GM18861 (cell line): ENCODE measurements around the gene ZNF579.
A peak's percentile ranks its signal among the peaks of the same experiment; 100 is the strongest.

Experiments
- ATAC-seq: cut with Tn5 transposase; IDR thresholded peaks from one replicate; pipeline ENCODE4 v1.9.1; 2021; ENCODE audit not compliant: unreplicated experiment

The ZNF579 gene

GRCh38 chr19:55611983-55612645, 31.5 kb upstream of the ZNF579 start:
- no peak for ATAC-seq

DNA sequence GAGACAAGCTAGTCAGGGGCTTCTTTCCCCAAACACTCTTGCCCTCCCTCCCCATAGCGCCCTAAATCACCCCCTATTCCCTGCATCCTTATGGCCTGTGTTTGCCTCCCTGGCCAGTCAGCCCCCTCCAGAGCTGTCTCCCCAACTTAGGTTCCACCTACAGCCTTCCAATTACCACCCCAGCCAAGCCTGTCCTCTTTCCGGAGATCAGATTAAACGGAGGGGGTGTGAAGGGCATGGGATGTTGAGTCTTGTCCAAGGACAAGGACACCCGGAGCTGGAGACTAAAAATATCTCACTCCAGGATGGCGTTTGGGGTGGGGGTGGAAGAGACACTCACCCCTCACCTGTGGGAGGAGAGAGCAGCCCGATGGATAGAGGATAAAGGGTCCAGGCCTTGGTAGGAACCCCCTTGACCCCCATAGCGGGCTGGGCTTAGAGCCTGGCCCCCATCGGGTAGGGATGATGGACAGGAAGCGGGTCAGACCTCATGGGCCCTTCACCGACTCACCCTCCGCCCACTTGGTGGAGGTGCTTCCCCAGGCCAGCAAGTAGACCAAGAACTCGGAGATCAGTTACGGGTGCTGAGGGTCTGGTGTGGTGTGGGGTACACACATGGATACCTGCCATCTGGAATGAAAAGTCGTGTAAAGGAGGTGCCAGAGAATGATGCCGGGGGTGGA, 30.8 kb upstream of the ZNF579 start:
- no peak for ATAC-seq

GRCh38 chr19:55609326-55609725, 28.7 kb upstream of the ZNF579 start:
- no peak for ATAC-seq

DNA sequence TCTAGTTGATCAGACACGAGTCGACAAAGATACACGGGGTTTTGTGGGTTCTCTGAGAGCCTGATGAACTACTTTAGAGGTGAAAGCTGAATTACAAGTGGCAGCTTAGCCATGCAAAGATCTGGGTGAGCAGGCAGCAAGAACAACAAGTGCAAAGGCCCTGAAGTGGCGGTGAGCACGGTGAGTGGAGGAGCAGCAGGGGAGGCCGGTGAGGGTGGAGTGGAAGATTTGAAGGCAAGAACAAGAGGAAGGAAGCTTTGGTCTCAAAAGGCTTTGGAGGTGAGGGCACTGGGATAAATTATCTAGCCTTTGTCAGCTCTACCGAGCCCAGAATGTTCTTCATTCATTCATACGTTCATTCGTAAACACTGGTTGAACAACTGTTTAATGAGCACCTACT, 26.2 kb upstream of the ZNF579 start:
- ATAC-seq = no peak

GRCh38 chr19:55606471-55606787, 25.8 kb upstream of the ZNF579 start:
- no peak for ATAC-seq

DNA sequence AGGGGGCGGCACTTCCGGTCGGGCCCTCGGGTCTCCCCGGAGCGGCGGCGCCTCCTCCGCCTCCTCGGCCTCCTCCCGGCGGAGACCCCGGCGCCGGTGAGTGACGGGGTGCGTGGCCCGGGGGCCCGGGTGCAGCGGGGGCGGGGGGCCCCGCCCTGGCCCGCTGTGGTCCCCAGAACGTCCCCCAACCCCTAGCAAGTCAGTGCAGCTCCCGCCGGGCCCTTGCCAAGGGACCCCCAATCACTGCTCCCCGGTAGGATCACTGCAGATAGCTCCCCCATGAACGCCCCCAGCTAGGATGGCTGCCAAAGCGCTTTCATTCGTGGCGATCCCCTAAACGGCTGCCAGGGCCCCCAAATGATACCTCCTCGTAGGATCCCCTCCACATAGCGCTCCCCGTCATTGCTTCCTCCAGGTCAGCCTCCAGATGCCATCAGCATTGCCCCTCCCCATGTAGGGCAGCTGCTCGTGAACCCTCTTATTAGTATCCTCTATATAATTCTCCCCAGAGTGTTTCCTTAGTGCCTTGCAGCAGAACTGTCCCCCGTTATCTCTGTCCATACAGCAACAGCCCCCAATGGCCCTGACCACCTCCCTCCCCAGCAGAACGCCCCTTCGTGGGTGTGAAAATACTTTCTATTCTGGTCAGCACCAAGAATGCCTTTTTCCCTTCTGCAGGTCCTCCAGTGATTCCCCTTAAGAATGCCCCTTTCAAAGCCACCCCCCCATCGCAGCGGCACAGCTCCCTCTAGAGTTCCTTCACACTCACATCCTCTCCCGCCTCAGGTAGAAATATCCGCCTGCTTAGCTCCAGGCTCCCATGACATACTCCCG, 25.2 kb upstream of the ZNF579 start, which contains the start of gene ZNF865:
Gene ZNF865, plus strand, starts transcription at position 11 of the 834 bp plus-strand sequence. CDS start 7,972 bp downstream, outside the sequence.
- no peak for ATAC-seq

GRCh38 chr19:55605207-55605636, 24.6 kb upstream of the ZNF579 start:
- ATAC-seq = peak; percentile 49

GRCh38 chr19:55603581-55604292, 23.1 kb upstream of the ZNF579 start:
- no peak for ATAC-seq

- ATAC-seq = no peak
Measured at GRCh38 chr19:55603115-55603514, 22.5 kb upstream of the ZNF579 start.

GRCh38 chr19:55602104-55603001, 21.7 kb upstream of the ZNF579 start:
- no peak for ATAC-seq

- ATAC-seq = no peak
Measured at GRCh38 chr19:55601084-55601483, 20.4 kb upstream of the ZNF579 start.

GRCh38 chr19:55600662-55601028, 20.0 kb upstream of the ZNF579 start:
- no peak for ATAC-seq

DNA sequence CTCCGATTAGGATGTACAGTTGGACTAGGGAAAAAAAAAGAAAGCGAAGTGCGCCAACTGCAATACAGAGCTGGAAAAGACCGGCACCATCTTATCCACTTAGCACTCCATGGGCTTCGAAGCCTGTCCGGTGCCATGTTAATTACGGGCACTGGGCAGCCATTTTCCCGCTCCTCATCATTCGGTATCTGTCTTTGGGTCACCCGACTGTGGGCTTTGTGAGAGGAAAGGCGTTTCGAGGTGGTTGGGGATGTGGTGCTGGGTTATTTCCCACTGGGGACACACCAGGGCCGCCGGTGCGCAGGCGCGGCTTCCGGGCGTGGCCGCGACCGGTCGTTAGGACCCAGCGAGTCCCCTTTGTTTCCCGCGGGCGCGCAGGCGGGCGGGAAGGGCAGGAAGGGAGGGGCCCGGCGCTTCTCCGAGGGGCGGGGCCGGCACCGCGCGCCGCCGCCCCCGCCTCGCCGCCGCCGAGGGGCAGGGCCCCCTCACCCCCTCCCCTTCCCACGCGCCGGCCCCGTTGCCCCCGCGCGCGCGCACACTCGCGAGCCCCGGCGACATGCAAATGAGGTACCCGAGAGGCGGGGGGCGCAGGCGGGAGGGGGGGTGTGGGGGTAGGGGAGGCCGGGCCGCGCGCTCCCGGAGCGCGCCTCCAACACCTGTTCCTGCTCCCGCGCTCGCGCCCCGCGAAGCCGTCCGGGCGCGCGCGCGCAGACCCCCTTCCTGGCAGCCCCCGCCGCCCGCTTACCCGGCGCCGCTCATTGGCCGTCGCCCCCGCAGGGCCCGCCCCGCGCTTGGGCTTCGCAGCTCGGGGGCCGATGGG, 19.4 kb upstream of the ZNF579 start, which contains the start of gene ZNF524:
Gene ZNF524, plus strand, starts transcription at position 447 of the 820 bp plus-strand sequence. CDS start 1,825 bp downstream, outside the sequence.
- peak; percentile 35 for ATAC-seq

DNA sequence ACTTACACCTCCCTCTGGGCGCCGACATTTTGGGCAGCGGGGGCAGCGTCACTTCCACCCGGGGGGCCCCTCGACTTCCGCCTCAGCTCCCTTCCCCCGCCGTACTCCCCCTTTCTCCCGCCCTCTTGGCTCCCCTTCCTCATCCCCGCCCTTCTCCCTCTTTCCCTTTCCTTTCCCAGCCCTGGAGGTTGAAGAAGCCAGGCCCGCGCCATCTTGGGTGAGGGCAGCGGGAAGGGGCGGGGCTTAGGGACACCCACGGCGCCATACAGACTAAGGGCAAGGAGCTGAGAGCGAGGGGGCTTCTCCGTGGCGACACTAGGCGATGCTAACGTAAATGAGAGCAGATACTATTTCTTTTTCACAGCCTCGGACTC, 18.8 kb upstream of the ZNF579 start, which contains the start of gene FIZ1:
Gene FIZ1, minus strand, starts transcription at position 50 of the 374 bp plus-strand sequence. CDS start 1,652 bp downstream, outside the sequence.
- ATAC-seq = peak; percentile 38

GRCh38 chr19:55598719-55599467, 18.2 kb upstream of the ZNF579 start:
- ATAC-seq = peak; percentile 30

GRCh38 chr19:55598034-55598433, 17.4 kb upstream of the ZNF579 start:
- no peak for ATAC-seq

GRCh38 chr19:55597501-55597921, 16.9 kb upstream of the ZNF579 start:
- no peak for ATAC-seq

- ATAC-seq = no peak
Measured at GRCh38 chr19:55596304-55596703, 15.7 kb upstream of the ZNF579 start.
